Adrenal gland (tissue), 5 donors: ENCODE data around the gene CELF2.

ENCODE experiments used
- POLR2A ChIP-seq, 2 donors: fragments of 450-650 bp; IDR thresholded peaks; one replicate each; pipeline ENCODE4 v1.6.1; 2017; ENCODE audit warnings: antibody characterized with exemption in 2 of 2, mild to moderate bottlenecking in 2 of 2, moderate library complexity in 1 of 2
- TF ChIP-seq, protein P1 (sequence below), 6 experiments: fragments of 450-650 bp in 4 of 6; fragments of 200-600 bp in 2 of 6; sonication (generic) in 1 of 6; IDR thresholded peaks; 1 replicate in 5 of 6; 2 replicates in 1 of 6; pipeline versions ENCODE4 v1.5.1 to v1.8.0; 2016 to 2021; ENCODE audit warnings: antibody characterized with exemption in 6 of 6, mild to moderate bottlenecking in 2 of 6, moderate library complexity in 1 of 6
- donor health status: DM: no; HTN: no; CAD: no.

DNA sequence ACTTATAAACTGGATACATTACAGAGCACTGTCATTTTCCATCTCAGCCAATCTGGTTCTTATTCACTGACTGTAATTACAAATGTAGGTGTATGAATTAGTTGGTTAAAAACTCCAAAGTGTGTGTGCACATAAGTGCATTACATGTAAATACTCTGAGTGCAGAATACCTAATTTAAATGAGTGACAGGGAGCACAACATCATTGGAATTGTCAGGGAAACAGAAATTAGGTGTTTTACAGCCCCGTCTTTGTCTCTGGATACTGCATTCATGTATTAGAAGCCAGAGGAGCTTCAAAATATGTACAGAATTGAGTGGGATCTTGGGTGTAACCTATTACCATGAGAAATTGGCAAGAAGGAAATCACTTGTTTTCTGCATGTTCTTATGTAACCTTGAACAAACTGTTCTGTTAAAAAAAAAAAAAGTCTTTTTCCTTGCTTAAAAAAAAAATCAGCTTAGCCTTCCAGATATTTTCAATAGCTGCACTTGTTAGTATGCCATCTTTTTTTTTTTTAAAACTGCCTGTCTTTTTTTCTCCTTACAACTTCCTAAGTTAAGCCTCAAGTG is 31.1 kb downstream of the CELF2 start:
- TF ChIP-seq, protein P1, sequence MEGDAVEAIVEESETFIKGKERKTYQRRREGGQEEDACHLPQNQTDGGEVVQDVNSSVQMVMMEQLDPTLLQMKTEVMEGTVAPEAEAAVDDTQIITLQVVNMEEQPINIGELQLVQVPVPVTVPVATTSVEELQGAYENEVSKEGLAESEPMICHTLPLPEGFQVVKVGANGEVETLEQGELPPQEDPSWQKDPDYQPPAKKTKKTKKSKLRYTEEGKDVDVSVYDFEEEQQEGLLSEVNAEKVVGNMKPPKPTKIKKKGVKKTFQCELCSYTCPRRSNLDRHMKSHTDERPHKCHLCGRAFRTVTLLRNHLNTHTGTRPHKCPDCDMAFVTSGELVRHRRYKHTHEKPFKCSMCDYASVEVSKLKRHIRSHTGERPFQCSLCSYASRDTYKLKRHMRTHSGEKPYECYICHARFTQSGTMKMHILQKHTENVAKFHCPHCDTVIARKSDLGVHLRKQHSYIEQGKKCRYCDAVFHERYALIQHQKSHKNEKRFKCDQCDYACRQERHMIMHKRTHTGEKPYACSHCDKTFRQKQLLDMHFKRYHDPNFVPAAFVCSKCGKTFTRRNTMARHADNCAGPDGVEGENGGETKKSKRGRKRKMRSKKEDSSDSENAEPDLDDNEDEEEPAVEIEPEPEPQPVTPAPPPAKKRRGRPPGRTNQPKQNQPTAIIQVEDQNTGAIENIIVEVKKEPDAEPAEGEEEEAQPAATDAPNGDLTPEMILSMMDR (IDR thresholded peaks at IDR 0.05): no peak
- TF ChIP-seq POLR2A (IDR thresholded peaks at IDR 0.05): no peak
